ENCODE data around the gene LCE3B.
"Not testable (repeated sequence)": the region's sequence is repeated elsewhere in the genome, so short reads cannot be mapped to it uniquely, and the experiment has no call there.

LCE3B gene

GRCh38 chr1:152613511-152613910 is at the start of gene LCE3B:
Gene LCE3B (plus strand): TSS chr1:152613811. CDS start chr1:152613811, 0 bp downstream.
- no peak for DNase-seq

GRCh38 chr1:152565115-152565514 is 48.5 kb upstream of the LCE3B start:
- DNase-seq, result no peak

- DNase-seq, result no peak
Observed at GRCh38 chr1:152565535-152566215, 47.9 kb upstream of the LCE3B start.

- DNase-seq, result no peak
Observed at GRCh38 chr1:152566681-152567080, 46.9 kb upstream of the LCE3B start, which contains the start of gene LCE3E. Gene LCE3E (minus strand): TSS chr1:152566780. CDS start chr1:152566208, 572 bp downstream.

GRCh38 chr1:152577168-152577567 is 36.4 kb upstream of the LCE3B start:
- DNase-seq, result no peak

- not testable (repeated sequence) for DNase-seq
Observed at GRCh38 chr1:152579526-152579925, 34.1 kb upstream of the LCE3B start.

GRCh38 chr1:152580433-152580832 is 33.2 kb upstream of the LCE3B start, which contains the start of gene LCE3D:
Gene LCE3D (minus strand): TSS chr1:152580516. CDS start chr1:152579936, 580 bp downstream.
- DNase-seq, result no peak

- DNase-seq, result no peak
Observed at GRCh38 chr1:152582647-152583046, 31.0 kb upstream of the LCE3B start.

GRCh38 chr1:152585586-152585985 is 28.0 kb upstream of the LCE3B start:
- DNase-seq, result no peak

- DNase-seq, result no peak
Observed at GRCh38 chr1:152596986-152597385, 16.6 kb upstream of the LCE3B start.

GRCh38 chr1:152599934-152600333 is 13.7 kb upstream of the LCE3B start, which contains the start of gene LCE3C:
Gene LCE3C (plus strand): TSS chr1:152600234. CDS start chr1:152600732, 498 bp downstream.
- DNase-seq, result no peak

GRCh38 chr1:152621993-152622392 is 8.4 kb downstream of the LCE3B start:
- no peak for DNase-seq

- no peak for DNase-seq
Observed at GRCh38 chr1:152622803-152623202, 9.2 kb downstream of the LCE3B start, which contains the start of gene LCE3A. Gene LCE3A (minus strand): TSS chr1:152623103. CDS start chr1:152623103, 0 bp downstream.

GRCh38 chr1:152623203-152623844 is 9.7 kb downstream of the LCE3B start:
- DNase-seq, result no peak

GRCh38 chr1:152626744-152627143 is 13.1 kb downstream of the LCE3B start:
- no peak for DNase-seq

GRCh38 chr1:152630596-152630995 is 17.0 kb downstream of the LCE3B start:
- DNase-seq, result no peak

GRCh38 chr1:152640351-152640750 is 26.7 kb downstream of the LCE3B start:
- no peak for DNase-seq

GRCh38 chr1:152643945-152644344 is 30.3 kb downstream of the LCE3B start:
- DNase-seq, result no peak

- no peak for DNase-seq
Observed at GRCh38 chr1:152645146-152645545, 31.5 kb downstream of the LCE3B start.

- DNase-seq, result no peak
Observed at GRCh38 chr1:152646656-152647055, 33.0 kb downstream of the LCE3B start.

- peak; percentile 37 for DNase-seq
Observed at GRCh38 chr1:152654110-152654509, 40.5 kb downstream of the LCE3B start.

- DNase-seq, result no peak
Observed at GRCh38 chr1:152656459-152656858, 42.8 kb downstream of the LCE3B start.

GRCh38 chr1:152657677-152658076 is 44.1 kb downstream of the LCE3B start:
- DNase-seq, result no peak

GRCh38 chr1:152658649-152659048 is 45.0 kb downstream of the LCE3B start:
- DNase-seq, result no peak
